NCI-H128 (cell line): ENCODE data around the gene ASB13.

Experiments
- DNase-seq: peaks from one replicate; lab custom pipeline; 2025; ENCODE audit not compliant: unreplicated experiment; lab: John Stamatoyannopoulos, UW

ASB13 gene

DNA sequence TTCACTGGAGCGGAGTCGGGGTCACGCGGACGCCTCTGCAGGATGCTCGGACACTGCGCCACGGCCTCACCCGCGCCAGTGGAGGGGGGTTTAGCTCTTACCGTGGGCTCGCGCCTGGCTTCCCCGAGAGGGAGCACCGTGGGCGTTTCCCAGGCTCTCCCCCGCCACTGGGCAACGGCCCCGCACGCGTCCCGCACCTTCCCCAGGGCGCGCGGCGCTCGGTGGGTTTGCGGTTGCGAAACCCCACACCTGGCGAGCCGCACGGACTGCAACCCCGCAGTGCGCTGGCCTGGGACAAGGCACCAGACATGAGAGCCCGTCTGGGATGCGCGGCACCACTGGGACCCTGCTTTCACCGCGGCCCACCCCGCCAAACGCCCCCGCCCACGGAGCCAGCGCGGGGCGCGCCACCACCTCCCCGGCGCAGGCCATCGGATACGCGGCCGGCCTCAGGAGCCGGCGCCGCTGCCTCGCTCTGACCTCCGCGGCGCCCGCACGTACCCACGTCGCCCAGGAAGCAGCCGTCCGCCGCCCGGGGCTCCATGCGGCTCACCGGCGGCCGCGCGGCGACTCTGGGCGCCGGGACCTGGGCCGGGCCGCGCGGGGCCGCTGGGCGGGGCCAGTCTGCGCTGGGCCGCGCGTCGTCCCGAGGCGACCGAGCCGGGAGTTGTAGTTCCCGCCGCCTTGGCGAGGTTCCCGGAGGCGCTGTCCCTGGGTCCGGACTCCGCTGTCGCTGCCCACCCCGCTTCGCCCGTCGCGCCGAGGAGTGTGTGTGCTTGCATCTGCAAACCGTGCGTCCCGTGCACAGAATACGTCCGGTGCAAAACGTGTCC is at the start of gene ASB13:
ASB13 (minus strand) TSS at position 588 of the 833 bp plus-strand sequence; CDS start at position 544, 44 bp downstream.
- DNase-seq = no peak

- DNase-seq = no peak
Measured at GRCh38 chr10:5711642-5712041, 45.2 kb upstream of the ASB13 start.

DNA sequence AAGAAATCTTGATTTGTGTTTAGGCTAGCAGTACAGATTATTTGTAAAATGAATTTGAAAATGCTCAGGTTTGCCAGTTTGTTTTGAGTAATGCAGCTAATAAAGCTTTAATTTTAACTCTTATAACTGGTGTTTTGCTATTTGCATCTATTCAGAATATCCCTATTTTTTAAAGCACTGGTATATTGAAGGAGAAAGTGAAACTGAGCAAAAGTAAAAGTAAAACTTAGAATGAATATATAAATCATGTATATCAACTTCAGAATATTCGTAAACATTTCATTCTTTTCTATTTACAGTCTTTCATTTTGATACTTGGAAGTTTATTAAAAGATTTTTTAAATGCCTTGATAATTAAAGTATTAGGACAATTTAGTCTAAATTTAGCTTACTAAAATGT is 44.5 kb upstream of the ASB13 start:
- no peak for DNase-seq

GRCh38 chr10:5709865-5710264 is 43.5 kb upstream of the ASB13 start:
- no peak for DNase-seq

DNA sequence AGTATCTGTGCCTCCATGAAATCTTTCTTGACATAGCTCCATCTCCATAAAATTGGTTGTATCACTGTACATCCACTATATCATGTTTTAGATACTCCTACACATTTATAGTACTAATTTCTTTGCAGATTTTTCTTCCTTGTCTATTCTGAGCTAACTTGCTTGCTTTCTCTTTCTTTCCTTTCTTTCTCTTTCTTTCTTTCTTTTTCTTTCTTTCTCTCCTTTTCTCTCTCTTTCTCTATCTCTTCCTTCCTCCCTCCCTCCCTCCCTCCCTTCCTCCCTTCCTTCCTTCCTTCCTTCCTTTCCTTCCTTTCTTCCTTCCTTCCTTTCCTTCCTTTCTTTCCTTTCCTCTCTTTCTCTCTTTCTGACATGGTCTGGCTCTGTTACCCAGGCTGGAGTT is 42.0 kb upstream of the ASB13 start:
- no peak for DNase-seq

DNA sequence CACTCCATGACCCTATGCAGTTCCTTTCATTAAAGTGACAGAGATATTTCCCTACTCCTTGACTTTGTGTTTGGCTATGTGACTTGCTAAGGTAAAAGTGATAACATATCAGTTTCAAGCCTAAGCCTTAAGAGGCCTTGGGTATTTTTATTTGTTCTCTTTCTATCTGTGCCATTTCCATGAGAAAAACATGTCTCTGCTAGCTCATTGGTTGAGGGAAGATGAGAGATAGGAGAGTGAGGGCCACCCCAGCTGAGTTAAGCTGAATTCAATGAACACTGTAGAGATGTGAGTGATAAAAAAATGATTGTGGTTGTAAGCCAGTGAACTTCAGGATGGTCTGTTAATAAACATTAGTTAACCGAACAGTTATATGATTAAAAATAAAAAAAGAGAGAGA is 31.7 kb upstream of the ASB13 start:
- DNase-seq = no peak

DNA sequence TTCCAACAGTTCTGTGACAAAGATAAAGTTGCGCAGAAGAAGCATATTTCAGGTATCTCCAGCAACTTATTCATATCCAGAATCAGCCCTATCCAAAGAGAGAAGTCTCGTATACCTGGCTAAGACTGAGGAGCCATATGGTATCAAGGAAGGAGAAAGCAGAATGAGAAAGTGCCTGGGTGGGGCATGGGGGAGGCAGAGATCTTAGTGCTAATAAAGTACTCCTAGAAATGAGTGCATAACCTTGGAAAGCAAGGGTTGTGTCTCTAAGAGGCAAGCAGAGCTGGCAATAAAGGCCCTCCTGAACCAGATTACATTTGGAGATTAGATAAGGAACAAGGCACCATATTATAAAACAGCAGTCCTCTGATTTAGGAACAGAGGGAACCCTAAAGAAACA is 30.9 kb upstream of the ASB13 start:
- DNase-seq = no peak

- DNase-seq = no peak
Measured at GRCh38 chr10:5694573-5694972, 28.2 kb upstream of the ASB13 start.

- DNase-seq = no peak
Measured at GRCh38 chr10:5692461-5693358, 26.3 kb upstream of the ASB13 start.

- no peak for DNase-seq
Measured at GRCh38 chr10:5691786-5692185, 25.4 kb upstream of the ASB13 start.

GRCh38 chr10:5688587-5688986 is 22.2 kb upstream of the ASB13 start:
- DNase-seq = no peak

- DNase-seq = no peak
Measured at GRCh38 chr10:5685764-5686240, 19.4 kb upstream of the ASB13 start.

GRCh38 chr10:5684971-5685763 is 18.8 kb upstream of the ASB13 start:
- DNase-seq = no peak

- peak; percentile 85 for DNase-seq
Measured at GRCh38 chr10:5684318-5684970, 18.0 kb upstream of the ASB13 start, which contains the start of gene TASOR2. TASOR2 (plus strand) TSS chr10:5684838; CDS start chr10:5720643, 35,805 bp downstream.

DNA sequence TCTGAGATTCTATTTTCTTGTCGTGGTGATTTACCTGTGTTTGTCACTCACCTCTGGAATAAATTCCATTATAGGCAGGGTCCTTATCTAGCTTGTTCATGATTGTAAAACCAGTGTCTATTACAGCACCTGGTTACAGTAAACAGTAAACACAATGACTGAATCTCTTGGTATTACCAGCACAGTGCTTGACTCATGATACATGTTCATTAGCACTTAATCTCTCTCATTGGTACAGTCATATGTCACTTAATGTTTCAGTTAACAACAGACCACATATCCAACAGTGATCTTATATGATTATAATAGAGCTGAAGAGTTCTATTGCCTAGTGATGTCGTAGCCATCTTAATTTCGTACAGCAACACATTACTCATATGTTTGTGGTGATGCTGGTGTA is 16.7 kb upstream of the ASB13 start:
- DNase-seq = no peak

DNA sequence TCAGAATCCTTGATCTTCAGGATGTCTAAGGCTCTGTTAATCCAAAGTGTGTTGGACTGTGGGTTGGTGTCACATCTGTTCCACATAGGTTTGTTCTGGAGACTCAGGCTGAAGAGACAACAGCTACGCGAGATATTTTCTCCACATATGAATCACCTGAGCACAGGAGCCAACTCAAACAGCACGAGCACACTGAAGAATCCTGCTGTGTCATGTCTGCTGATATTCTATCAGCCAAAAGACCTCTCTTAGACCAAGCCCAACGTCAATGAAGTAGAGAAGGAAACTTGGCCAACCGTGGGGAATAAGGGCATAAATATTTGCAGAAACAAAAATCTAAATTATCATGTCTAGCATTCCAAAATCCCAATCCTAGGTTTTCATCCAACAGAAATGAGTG is 15.5 kb upstream of the ASB13 start:
- DNase-seq = no peak

GRCh38 chr10:5679606-5680005 is 13.2 kb upstream of the ASB13 start:
- no peak for DNase-seq

DNA sequence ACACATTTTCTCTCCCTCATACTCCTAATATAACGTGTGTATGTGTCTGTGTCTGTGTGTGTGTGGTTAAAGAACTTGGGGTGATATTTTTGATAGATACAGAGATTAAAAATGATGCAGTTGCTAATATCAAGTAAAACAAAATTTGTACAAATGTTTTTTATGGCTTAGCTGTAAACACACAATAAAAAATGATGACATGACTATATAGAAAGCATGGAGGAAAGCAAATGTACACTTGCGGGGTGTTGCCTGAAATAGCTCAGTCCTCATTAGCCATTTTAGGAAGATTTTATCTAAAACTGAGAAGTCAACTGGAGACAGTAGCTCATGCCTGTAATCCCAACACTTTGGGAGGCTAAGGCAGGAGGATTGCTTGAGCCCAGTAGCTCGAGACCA is 12.6 kb upstream of the ASB13 start:
- no peak for DNase-seq

- DNase-seq = no peak
Measured at GRCh38 chr10:5678397-5679036, 12.1 kb upstream of the ASB13 start.
